HG02571 (cell line): Measurements from ENCODE around the gene LPGAT1.

ENCODE experiments used
- ATAC-seq: cut with Tn5 transposase; IDR thresholded peaks from one replicate; pipeline ENCODE4 v1.9.1; 2021; ENCODE audit warnings: mild to moderate bottlenecking, moderate library complexity; ENCODE audit not compliant: unreplicated experiment

The LPGAT1 gene

GRCh38 chr1:211764701-211765100 is 65.9 kb downstream of the LPGAT1 start:
- ATAC-seq: no peak

DNA sequence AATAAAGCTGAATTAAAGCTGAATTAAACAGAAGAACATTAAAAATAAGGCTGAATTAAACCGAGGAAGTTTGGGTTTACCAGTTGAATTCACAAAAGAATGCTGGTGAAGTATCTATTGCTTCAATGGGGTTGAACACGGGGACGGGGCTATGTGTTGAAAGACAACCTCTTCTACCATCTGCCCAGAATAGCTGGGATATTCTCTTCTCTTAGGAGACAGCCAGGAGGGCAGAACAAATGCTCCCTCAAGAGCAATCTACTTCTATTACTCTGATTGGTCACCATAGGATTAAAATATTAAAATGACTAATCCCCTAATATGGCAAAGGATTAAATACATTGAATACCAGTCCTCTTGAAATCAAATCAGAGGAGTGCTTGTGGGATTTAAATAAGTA is 68.4 kb downstream of the LPGAT1 start:
- ATAC-seq: no peak

GRCh38 chr1:211761400-211761799 is 69.2 kb downstream of the LPGAT1 start:
- ATAC-seq: no peak

DNA sequence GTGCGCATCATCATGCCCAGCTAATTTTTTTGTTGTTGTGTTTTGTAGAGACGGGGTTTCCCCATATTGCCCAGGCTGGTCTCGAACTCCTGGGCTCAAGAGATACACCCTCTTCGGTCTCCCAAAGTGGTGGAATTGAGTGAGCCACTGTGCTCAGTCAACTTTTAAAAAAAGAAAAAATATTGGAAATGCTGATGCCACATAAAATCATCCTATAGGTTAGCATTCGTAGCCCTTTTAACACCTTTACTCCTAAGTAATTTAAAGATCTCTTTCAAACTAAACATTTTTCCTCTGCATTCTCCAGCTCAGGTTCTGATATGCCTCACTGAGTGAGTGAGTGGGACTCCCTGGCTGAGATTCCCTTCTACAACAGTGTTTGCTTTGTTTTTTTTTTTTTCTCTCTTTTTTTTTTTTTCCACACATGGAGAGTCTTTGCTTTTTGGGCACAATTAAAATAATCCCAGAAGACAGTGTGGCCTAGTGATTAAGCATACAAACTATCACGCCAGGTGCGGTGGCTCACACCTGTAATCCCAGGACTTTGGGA is 74.0 kb downstream of the LPGAT1 start:
- ATAC-seq: no peak

DNA sequence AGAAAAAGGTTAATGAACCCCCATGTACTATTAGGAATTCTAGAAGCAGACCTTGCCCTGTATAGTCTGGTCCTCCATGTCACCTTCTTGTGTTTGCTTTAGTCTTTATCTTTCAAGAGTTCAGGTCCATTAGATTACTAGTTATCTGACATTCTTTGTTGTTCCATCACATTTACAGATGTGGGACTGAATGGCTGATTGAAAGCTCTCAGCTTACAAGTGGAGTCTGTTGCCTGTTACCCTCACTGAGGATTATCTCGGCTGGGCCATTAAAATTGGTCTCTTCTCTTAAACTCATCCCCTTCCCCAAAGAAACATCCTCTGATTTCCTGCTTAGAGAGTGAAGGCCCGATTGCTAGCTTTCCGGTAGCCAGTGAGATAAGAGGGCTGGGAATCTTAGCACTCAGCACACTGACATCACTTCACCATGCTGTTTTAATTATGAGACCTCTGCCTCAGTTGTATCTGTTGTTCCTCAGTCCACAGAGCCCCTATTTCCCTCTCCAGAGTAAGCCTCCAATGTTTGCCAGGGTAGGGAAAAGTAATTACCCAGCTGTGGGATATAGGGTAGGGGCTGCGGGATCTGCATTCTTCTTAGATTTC is 76.8 kb downstream of the LPGAT1 start:
- no peak for ATAC-seq

GRCh38 chr1:211752951-211753486 is 77.5 kb downstream of the LPGAT1 start:
- ATAC-seq: no peak

- no peak for ATAC-seq
Measured at GRCh38 chr1:211752317-211752716, 78.2 kb downstream of the LPGAT1 start.

DNA sequence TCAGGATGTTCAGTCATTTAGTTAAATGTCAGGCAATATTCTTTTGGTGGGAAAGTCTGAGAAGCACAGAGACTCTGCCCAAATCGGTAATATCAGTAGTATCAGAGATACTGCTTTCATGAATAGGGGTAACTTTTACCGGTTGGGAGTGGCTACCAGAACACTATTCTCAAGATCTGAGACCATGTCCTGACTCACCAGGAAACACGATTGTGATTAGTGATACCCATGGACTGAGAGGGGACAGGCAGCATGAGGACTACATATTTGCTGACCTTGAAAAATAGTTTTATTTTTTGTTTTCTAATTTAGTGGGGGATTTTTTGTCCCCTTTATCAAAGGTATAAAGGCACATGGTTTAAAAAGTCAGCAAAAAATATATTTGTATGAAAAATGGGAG is 79.1 kb downstream of the LPGAT1 start:
- no peak for ATAC-seq

GRCh38 chr1:211750599-211750998 is 80.0 kb downstream of the LPGAT1 start:
- no peak for ATAC-seq

DNA sequence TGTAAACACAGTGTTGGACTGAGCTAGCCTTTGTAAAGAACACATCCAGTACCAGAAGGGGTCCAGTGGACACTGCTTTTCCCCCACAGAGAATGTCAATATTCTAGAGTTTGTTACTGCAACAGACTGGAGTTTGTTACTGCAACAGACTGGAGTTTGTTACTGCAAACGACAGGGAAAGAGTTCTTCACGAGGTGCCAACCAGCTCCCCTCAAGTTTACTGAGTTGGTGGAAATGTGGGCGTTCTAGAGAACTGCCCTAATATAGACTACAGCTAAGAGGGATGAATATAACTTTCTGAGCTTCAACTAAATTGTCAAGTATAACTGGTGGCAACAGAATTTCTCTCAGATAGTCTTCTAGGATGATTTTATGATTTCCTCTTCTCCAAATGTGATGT is 81.3 kb downstream of the LPGAT1 start:
- ATAC-seq: no peak

GRCh38 chr1:211748810-211749209 is 81.8 kb downstream of the LPGAT1 start:
- ATAC-seq: no peak

DNA sequence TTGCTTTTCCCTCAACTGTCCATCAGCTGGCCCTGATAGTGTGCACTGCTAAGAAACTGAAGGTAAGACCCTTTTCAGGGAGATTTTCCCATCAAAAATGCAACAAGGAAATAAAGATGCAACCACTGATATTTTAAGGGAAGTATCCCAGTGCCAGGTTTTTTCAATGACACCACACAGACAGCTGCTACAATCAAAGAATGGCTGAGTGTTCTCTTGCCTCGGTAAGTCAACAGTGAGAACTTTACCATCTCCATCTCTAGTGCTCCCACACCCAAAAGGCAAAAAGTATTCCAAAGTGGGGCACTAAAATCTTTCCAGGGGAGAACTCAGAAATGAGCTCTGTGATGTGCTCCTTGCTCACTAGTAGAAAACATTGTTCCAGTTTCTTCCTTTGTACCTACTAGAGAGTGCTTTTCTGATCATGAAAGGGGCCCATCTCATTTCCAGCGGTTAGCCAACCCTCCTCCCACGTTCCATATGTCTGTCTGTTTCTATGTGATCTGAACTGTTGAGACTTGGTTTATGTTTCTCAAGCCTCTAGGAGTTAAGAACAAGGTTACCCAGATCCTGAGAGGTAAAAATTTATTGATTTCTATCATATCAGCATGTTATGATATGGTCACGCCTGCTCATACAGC is 87.6 kb downstream of the LPGAT1 start:
- no peak for ATAC-seq

DNA sequence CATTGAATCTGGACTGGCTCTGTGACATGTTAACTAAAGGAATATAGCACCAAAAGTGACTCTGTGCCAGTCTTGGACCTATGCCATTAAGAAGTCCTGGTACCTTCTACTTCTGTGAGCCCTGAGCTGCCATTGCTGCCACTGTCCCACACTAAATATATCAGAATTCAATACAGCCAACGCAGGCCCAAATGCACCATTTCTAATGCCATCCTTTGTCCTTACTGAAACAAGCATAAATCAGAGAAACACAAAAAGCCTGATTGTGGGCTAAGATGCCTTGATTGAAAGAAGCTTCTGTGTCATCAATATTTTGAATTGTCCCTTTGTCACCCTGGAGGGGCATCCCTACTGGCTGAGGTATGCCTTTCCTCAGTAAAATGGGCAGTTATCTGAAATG is 88.3 kb downstream of the LPGAT1 start:
- no peak for ATAC-seq

DNA sequence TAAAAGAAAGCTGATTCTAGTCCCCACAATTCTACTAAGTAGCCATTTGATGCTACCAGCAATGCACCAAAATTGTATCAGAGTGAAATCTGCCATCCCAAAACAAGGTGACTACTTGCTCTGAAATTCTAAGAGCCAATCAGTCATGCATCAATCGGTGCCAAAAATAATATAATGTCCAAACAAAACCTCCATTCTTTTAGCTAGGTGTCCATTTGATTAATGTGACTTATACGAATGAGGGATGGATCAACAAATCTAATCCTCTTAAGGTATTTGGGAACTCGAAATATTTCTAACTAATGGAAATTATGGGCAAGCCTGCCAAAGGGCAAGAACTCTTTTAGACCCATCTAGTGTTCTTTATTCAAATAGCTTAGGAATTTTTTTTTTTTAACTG is 88.8 kb downstream of the LPGAT1 start:
- no peak for ATAC-seq

- ATAC-seq: no peak
Measured at GRCh38 chr1:211741116-211741515, 89.4 kb downstream of the LPGAT1 start.

DNA sequence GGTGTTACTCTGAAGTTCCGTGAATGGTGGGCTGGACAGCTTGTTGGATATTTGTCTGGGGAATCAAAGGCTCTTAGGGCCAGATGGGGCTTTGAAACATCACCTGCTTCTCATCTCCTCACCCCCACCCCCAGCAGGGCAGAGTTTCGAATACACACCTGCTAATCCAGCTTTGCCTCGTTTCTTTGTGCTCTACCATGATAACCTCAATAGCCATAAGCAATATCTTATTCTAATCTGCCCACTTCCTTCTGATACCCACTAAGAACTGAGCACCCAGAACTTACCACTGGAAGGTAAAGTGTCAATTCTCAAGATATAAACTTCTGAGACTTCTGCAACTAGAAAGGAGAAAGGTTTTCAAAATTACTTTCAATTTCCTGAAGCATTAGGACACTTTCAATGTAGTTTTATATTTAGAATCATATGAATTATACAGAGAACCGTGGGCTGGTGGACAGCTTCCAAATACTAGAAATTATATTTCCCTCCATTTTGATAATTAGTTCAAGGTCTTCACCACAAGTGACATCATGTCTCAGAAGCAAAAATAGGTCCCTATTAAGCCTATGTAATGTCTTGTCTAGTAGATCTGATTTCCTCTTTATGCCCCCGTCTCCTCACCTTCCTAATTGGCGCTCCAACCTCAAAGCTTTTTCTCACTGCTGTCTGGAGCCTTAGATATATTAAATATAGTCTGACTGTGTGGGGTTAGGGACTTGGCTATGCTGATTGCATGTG is 90.7 kb downstream of the LPGAT1 start:
- ATAC-seq: no peak

DNA sequence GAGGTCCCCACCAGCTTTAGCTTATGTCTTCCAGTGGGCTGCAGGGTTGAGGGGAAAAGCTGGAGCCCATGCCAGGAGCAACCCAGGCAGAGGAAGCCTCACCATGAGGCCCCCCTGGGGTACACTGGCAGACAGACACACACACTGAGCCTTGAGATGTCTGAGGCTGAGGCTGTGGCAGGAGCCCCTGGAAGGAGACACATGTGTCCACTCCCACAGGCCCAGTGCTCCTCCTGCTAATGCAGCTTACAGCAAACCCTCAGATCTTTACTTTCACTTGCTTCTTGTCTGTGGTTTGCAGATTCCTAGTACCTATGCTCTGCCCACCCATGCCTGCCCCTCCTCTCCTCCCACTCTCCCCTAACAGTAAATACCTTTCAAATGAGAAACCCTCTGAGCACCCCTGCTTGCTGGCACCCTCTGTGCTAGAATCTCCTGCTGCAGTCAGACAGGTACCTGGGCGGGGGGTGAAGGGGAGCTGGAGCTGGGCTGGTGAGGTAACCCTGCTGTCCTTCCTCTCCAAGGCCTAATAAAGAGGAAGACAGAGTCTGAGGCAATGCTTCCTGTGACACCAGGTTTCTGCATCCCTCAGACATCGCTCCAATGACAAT is 91.8 kb downstream of the LPGAT1 start:
- ATAC-seq: no peak

DNA sequence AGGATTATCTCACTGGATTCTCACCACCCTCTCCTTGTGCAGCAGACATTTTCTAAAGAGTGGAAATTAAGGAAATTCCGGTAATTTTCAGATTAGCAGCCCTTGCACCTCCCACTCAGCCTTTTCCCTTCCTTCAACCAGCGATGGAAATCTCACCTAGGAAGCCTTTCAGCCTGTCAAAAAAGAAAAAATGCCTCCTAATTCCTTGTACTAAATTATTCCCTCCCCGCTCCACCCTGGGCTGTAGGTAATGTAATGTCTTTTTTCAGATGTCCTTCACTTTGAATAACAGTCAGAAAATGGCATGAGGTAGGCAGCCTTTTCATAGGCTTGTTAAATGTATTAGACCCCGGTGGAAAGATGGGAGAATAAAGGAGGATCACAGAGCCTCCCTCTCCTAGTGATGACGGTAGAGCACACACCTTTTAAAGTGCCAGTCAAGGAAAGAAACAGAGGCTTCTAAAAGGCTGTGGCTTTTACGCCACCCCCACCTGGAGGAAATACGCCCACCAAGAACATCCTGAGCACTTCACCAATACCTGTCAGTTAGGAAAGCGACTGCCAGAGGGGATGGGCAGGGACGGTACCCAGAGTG is 92.4 kb downstream of the LPGAT1 start:
- no peak for ATAC-seq

GRCh38 chr1:211737115-211738035 is 93.2 kb downstream of the LPGAT1 start:
- no peak for ATAC-seq

- ATAC-seq: no peak
Measured at GRCh38 chr1:211736351-211736915, 94.1 kb downstream of the LPGAT1 start.
